NCI-H1417 treated with DMSO at 0.1 percent for 48 hours (cell line): ENCODE data around the gene THTPA.

Experiments
- DNase-seq: peaks from one replicate; lab custom pipeline; 2025; lab: John Stamatoyannopoulos, UW

The THTPA gene

DNA sequence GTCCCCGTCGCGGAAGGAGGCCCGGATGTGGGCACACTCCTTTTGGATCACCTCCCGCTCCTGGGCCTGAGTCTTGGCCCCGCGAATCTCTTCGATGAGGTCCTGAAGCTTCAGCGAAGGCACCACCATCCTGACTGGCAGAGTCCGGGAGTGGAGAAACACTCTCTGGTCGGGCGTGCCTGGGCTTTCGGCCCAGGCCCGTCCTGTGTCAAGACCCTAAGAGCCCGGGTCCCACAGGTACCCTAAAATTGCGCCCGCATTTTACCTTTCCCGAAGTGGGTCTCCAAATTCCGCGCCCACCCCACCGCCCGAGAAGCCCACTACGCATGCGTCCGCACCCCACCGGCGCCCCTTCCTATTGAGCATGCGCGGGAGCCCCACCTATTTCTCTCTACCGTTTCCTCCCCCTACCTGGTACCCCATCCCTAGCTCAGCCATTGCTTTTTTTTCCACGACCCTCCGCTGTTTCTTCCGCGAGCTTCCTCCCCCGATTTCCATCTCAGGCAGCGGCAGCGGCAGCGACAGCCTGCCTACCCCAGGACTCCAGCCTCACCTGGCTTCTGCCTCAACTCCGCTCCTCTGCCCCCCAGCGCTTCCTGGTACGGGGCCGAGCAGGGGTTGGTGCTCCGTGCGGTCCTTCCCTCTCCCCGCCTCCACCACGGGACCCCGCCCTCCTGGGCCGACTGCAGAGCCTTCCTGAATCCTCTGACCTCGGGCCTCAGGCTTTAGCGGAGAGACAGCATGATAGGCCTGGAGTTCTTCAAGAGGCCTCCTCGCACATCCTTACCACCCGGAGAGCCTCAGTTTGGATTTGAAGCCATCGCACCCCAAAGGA, 11.3 kb downstream of the THTPA start, which contains the start of gene AP1G2:
Gene AP1G2 (minus strand): TSS at position 606 of the 835 bp plus-strand sequence. CDS start 477 bp downstream, at position 129.
- peak; percentile 71 for DNase-seq

DNA sequence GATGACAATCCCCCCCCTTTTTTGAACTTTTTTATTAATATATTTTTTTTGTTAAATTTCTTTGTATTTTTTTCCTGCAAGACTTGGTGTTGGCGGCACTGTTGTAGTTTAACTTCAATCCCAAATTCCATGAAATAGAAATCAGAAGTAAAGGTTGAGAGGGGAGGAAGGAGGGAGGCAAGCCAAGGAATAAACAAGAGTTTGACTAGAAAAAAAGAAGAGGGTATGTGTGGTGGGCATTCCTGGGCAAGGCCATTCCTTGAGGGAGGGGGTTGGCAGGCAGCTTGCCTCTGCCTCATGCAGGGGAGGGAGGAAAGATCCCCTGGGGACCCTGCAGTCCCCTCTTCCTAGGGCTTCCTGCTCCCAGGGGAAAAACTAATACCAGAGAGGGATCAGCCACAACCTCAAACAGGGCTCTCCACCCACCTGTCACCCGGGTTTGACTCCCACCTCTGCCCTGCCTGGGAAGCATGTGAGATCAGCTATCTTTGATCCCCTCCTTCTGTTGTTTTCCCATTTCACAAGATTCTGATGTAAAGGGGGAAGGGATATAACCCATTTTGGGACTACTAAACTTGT, 12.0 kb downstream of the THTPA start:
- no peak for DNase-seq

DNA sequence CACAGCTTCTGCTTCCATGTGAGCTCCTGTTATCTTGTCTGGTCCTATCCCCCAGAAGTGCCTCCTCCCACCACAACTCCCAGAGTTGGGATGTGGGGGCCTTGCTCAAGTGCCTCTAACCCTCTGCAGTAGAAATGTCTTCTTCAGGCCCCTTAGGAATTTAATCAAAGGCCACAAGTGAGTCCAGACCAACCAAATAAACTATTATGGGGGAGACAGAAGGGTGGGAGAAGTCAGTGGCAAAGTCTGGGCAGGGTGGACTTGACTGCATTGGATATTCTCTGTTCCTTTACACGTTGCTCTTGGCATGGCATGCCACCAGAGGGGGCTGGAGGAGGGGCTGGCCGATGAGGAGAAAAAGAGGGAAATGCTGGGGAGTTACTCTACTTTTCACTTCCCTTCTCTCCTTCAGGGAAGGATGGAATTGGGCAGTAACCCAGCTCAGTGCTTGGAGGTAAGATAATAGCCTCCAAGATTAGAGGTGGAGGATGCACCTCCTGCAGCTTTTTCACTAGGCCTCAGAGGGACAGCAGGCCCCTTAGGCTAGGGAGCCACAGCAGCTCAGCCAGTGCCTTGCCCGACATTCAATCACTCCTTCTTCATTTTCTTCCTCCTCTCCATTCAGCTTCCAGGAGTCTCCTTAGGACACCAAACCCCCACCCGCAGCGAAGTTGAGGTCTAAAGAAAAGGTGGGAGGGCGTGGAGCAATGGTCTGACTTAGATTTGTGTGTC, 12.7 kb downstream of the THTPA start:
- DNase-seq = no peak

DNA sequence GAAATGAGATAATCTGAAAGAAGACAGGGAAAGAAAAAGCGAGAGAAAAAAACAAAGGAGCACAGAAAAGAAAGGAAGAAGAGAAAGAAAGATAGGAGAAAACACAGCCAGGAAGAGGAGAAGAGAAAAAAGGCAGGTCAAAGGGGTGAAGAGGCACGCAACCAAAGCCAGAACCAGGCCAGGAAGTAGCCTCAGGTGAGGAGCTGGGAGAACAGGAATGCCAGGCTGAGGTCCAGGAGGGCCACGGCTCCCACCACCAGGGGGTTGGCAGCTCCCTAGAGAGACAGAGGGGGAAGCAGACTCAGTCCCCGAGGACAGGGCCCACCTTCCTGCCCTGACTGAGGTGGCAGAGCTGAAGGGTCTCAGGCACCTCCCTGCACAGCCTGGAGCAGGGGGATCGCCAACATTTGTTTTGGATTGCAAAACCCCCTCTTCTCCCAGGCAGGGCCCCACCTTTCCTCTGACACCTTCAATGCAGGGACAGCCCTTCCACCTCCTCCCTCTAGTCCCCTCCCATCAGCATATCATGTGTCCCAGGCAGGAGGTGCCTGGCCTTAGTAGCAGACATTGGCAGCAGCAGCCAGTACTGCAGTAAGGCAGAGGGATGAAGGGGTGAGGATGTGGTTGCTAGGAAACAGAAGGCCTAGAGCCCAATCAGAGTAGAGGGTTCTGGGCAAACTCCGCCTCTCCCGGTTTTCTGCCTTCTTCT, 13.5 kb downstream of the THTPA start:
- DNase-seq = no peak

- no peak for DNase-seq
Observed at GRCh38 chr14:23570806-23571483, 14.9 kb downstream of the THTPA start.

GRCh38 chr14:23571701-23572523, 15.8 kb downstream of the THTPA start:
- no peak for DNase-seq

GRCh38 chr14:23572524-23572828, 16.4 kb downstream of the THTPA start:
- DNase-seq = no peak

DNA sequence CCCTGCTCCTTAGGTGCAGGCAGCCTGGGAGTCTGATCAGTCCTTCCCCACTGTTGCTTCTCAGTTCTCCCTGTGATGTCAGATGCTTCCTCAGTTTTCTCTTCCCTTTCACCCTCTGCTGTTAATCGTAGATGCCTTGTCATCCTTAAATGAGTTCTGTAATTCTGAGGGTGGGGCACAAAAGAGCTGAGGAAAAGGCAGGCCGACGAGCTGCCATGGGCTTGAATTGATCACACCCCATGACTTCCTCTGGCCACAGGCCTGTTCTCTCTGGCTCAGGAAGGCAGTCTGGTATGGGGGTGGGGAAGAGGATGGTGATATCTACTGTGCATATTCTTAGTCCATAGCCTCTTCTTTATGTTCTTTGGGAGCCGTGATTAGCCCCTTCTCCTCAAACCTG, 16.8 kb downstream of the THTPA start:
- DNase-seq = no peak

DNA sequence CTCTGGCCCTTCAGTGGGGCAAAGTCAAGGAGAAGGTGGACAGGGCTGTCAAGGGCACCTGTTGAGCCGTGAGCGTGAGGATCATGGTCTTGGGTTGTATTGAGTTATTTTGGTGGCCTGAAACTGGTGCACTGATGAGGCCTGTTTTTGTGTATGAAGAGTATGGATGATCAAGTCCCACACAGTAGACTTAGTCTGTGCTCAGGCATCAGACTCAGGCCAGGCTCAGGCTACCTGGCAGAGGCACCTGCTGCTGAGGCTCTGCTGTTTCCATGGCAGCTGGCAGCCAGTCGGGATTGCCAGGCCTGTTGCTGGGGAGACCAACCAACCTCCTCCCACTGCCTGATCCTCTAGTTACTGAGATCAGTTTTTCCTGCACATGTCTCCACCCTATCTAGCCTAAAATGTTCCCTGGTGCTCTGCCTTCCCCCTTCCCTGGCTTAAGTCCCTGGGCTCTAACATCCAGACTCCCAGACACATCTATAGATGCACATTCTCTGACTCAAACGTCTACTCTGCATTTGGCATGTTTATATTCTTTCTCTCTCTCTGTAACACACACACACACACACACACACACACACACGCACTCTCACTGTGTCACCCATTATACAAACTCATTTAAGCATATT, 17.4 kb downstream of the THTPA start:
- DNase-seq = peak; percentile 76

DNA sequence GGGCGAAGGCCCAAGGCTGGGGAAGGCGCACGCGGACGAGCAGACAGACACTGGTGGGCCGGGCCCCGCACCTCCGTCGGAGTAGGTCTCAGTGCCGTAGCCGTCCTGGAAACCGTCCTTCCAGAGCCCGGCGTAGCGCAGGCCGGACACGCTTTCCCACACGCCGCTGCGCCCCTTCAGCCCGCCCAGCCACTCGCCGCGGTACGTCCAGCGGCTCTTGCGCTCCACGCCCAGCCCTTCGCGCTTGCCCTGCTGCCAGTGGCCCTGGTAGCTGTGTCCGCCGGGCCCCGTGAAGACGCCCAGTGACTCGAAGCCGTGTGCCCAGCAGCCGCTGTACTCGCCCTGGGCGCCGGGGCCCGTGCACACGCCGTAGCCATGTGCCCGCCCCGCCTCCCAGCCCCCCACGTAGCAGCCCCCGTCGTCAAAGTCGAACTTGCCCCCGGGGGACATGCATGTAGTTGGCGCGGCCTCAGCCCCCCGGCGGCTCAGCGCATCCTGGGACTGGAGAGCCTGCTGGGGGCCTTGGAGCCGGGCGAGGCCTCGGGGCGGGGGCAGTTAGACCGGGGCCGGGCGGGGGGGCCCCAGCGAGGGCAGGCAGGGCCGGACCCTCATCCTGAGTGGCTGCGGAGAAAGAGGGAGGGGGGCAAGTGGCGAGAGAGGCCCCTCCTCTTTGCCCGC, 21.1 kb downstream of the THTPA start:
- no peak for DNase-seq

DNA sequence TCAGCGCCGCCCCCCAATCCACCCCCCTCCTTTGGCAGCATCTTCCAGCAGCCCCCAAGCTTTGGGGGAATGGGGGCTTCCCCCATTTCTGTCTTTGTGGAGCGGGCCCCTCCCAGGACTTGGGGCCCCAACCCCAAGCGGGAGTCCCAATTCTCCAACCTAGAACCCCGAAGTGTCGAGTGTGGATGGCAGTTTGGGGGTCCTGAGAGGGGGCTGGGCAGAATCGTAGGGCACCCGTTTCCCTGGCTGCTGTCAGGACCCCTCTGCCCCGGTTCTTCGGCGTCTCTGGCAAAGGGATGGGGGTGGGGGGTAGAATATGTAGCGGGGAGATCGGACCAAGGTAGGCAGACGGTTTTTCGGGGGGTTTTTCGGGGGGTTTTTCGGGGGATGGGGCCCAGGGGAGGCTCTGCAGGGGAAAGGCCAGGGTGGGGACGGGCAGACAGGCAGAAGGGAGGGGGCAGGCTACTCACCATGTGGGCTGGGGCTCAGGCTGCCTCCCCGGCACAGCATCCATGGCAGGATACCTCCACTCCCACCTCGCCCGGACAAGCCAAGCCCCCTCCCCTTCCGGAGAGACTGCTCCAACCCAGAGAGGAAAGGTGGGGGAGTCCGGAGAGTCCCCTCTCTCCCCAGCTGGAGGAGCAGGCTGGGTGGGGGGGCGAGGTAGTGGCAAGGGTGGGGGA, 21.8 kb downstream of the THTPA start:
- DNase-seq = no peak

GRCh38 chr14:23578560-23579310, 22.7 kb downstream of the THTPA start, which contains the start of gene JPH4:
TSS of gene JPH4 (minus strand) at chr14:23578790. CDS start at chr14:23577453, 1,337 bp downstream.
- peak; percentile 18 for DNase-seq

- no peak for DNase-seq
Observed at GRCh38 chr14:23579311-23579630, 23.2 kb downstream of the THTPA start.

DNA sequence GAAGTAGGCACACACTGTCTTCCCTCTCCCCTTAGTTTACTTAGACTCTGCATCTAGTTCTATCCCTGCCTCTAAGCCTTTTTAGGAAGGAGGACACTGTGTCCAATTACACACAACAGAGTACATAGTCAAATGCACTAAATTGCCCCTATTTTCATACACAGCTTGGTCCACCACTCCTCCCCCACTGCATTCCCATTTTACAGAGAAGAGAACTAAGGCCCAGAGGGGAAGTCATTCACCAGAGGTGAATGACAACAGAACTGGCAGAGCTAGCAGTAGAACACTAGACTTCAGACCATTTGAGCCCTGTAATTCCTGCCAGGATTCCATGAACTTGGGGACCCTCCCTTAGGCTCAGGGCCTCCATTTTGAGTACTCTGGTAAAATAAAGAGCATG, 23.7 kb downstream of the THTPA start:
- no peak for DNase-seq

- DNase-seq = no peak
Observed at GRCh38 chr14:23580152-23580926, 24.3 kb downstream of the THTPA start.

GRCh38 chr14:23580948-23581281, 24.8 kb downstream of the THTPA start:
- no peak for DNase-seq

GRCh38 chr14:23582906-23583760, 27.1 kb downstream of the THTPA start:
- no peak for DNase-seq
